GM19023 (cell line): ENCODE data around the gene SLC35E2B.
"Not testable (repeated sequence)": the region's sequence is repeated elsewhere in the genome, so short reads cannot be mapped to it uniquely, and the experiment has no call there.

ENCODE experiments used
- ATAC-seq: cut with Tn5 transposase; IDR thresholded peaks from one replicate; pipeline ENCODE4 v1.9.1; 2021; ENCODE audit warnings: mild to moderate bottlenecking, moderate library complexity; ENCODE audit not compliant: unreplicated experiment

The SLC35E2B gene

GRCh38 chr1:1647567-1648241, 44.9 kb downstream of the SLC35E2B start:
- ATAC-seq, result not testable (repeated sequence)

GRCh38 chr1:1646326-1646725, 46.3 kb downstream of the SLC35E2B start:
- ATAC-seq, result not testable (repeated sequence)

GRCh38 chr1:1640711-1641461, 51.7 kb downstream of the SLC35E2B start:
- ATAC-seq, result not testable (repeated sequence)

- ATAC-seq, result not testable (repeated sequence)
Observed at GRCh38 chr1:1640081-1640480, 52.5 kb downstream of the SLC35E2B start.

- ATAC-seq, result not testable (repeated sequence)
Observed at GRCh38 chr1:1639368-1639767, 53.2 kb downstream of the SLC35E2B start.

- not testable (repeated sequence) for ATAC-seq
Observed at GRCh38 chr1:1638528-1638927, 54.1 kb downstream of the SLC35E2B start.

- not testable (repeated sequence) for ATAC-seq
Observed at GRCh38 chr1:1637479-1637875, 55.1 kb downstream of the SLC35E2B start.

- not testable (repeated sequence) for ATAC-seq
Observed at GRCh38 chr1:1636621-1637478, 55.7 kb downstream of the SLC35E2B start.

- ATAC-seq, result not testable (repeated sequence)
Observed at GRCh38 chr1:1634613-1635012, 58.0 kb downstream of the SLC35E2B start.

GRCh38 chr1:1633409-1633808, 59.2 kb downstream of the SLC35E2B start:
- not testable (repeated sequence) for ATAC-seq

- no peak for ATAC-seq
Observed at GRCh38 chr1:1631782-1632420, 60.7 kb downstream of the SLC35E2B start, which contains the start of gene MMP23B. Gene MMP23B, plus strand, starts transcription at chr1:1632173. Its CDS starts 46 bp downstream, at chr1:1632219.

- ATAC-seq, result no peak
Observed at GRCh38 chr1:1630965-1631781, 61.4 kb downstream of the SLC35E2B start.

- ATAC-seq, result peak; percentile 54
Observed at GRCh38 chr1:1630191-1630964, 62.2 kb downstream of the SLC35E2B start.

GRCh38 chr1:1629430-1630190, 63.0 kb downstream of the SLC35E2B start:
- ATAC-seq, result no peak

- no peak for ATAC-seq
Observed at GRCh38 chr1:1628754-1629429, 63.7 kb downstream of the SLC35E2B start.

- no peak for ATAC-seq
Observed at GRCh38 chr1:1627829-1628753, 64.5 kb downstream of the SLC35E2B start.
